Measurements from ENCODE around the gene TEX29. TPM values are rescaled to one million over a fixed set of nuclear protein-coding genes. Genes with fewer than 3 reads are reported as not detected.

Gene TEX29
- total RNA-seq, 1 experiment from 2014 or later: not detected

GRCh38 chr13:111327730-111328573 is 7.5 kb downstream of the TEX29 start:
- TF ChIP-seq CTCF (IDR thresholded peaks at IDR 0.05; ENCODE audit: insufficient read depth in 1 of 2, low read depth in 1 of 2, low read length in 1 of 2, severe bottlenecking in 1 of 2, unreplicated experiment in 1 of 2): no peak

GRCh38 chr13:111328574-111329410 is 8.3 kb downstream of the TEX29 start:
- H3K4me1 ChIP-seq: no peaks in the 10 kb centered on the region
- Mint-ChIP-seq H3K4me3 (ENCODE audit: unreplicated experiment) (no peak overlapping the region), H3K36me3 (ENCODE audit: insufficient read depth, unreplicated experiment) (no peaks in the 10 kb centered on the region), H3K9me3 (ENCODE audit: unreplicated experiment) (no peaks in the 10 kb centered on the region), H3K27ac (ENCODE audit: unreplicated experiment) (no peak overlapping the region), H3K27me3 (ENCODE audit: insufficient read depth, unreplicated experiment) (peaks cover 33% of the 10 kb centered on the region), H3K4me1 (ENCODE audit: low read depth, unreplicated experiment) (no peaks in the 10 kb centered on the region)
- POLR2A ChIA-PET: no interaction called here
- 0 out of 2 replicates have a peak, but pooled peaks cover 7% of the 10 kb centered on the region for H3K9me3 ChIP-seq
- H3K27me3 ChIP-seq (replicated peaks; ENCODE audit: control insufficient read depth, insufficient read depth, low read length): no peaks in the 10 kb centered on the region
- no peaks in the 10 kb centered on the region for H3K36me3 ChIP-seq (ENCODE audit: control insufficient read depth, insufficient read depth, low read length)
- no peak for TF ChIP-seq CTCF (IDR thresholded peaks at IDR 0.05; ENCODE audit: insufficient read depth in 1 of 2, low read depth in 1 of 2, low read length in 1 of 2, severe bottlenecking in 1 of 2, unreplicated experiment in 1 of 2)
- BruUV-seq (replicated peaks): no TSS peak
- DNase-seq: no peak
- intact Hi-C loops (cut with micrococcal nuclease; ENCODE audit: unreplicated experiment): no loop called here
- no peak overlapping the region for H3K4me3 ChIP-seq (ENCODE audit: low read depth, low read length)
- CTCF ChIA-PET: no interaction called here

More at GRCh38 chr13:111327730-111328573, 7.5 kb downstream of the TEX29 start:
- Histone ChIP-seq H3K27me3 (replicated peaks; ENCODE audit: control insufficient read depth, insufficient read depth, low read length) (no peaks in the 10 kb centered on the region), H3K4me1 (no peaks in the 10 kb centered on the region), H3K4me3 (ENCODE audit: low read depth, low read length) (no peak overlapping the region), H3K36me3 (ENCODE audit: control insufficient read depth, insufficient read depth, low read length) (no peaks in the 10 kb centered on the region), H3K9me3 (0 out of 2 replicates have a peak, but pooled peaks cover 6% of the 10 kb centered on the region)
- CTCF ChIA-PET: no interaction called here
- POLR2A ChIA-PET: no interaction called here
- Mint-ChIP-seq H3K4me3 (ENCODE audit: unreplicated experiment) (no peak overlapping the region), H3K4me1 (ENCODE audit: low read depth, unreplicated experiment) (no peaks in the 10 kb centered on the region), H3K27ac (ENCODE audit: unreplicated experiment) (no peak overlapping the region), H3K9me3 (ENCODE audit: unreplicated experiment) (no peaks in the 10 kb centered on the region), H3K36me3 (ENCODE audit: insufficient read depth, unreplicated experiment) (no peaks in the 10 kb centered on the region), H3K27me3 (ENCODE audit: insufficient read depth, unreplicated experiment) (peaks cover 28% of the 10 kb centered on the region)
- BruUV-seq (replicated peaks): no TSS peak
- no peak for DNase-seq
- intact Hi-C loops (cut with micrococcal nuclease; ENCODE audit: unreplicated experiment): no loop called here

- Histone ChIP-seq H3K9me3 (0 out of 2 replicates have a peak, but pooled peaks cover 7% of the 10 kb centered on the region), H3K4me1 (no peaks in the 10 kb centered on the region), H3K36me3 (ENCODE audit: control insufficient read depth, insufficient read depth, low read length) (no peaks in the 10 kb centered on the region), H3K27me3 (replicated peaks; ENCODE audit: control insufficient read depth, insufficient read depth, low read length) (no peaks in the 10 kb centered on the region), H3K4me3 (ENCODE audit: low read depth, low read length) (no peak overlapping the region)
- ChIA-PET POLR2A (no interaction called here), CTCF (no interaction called here)
- Mint-ChIP-seq H3K27me3 (ENCODE audit: insufficient read depth, unreplicated experiment) (peaks cover 29% of the 10 kb centered on the region), H3K27ac (ENCODE audit: unreplicated experiment) (no peak overlapping the region), H3K9me3 (ENCODE audit: unreplicated experiment) (no peaks in the 10 kb centered on the region), H3K4me3 (ENCODE audit: unreplicated experiment) (no peak overlapping the region), H3K4me1 (ENCODE audit: low read depth, unreplicated experiment) (no peaks in the 10 kb centered on the region), H3K36me3 (ENCODE audit: insufficient read depth, unreplicated experiment) (no peaks in the 10 kb centered on the region)
- no TSS peak for BruUV-seq (replicated peaks)
- no peak for TF ChIP-seq CTCF (IDR thresholded peaks at IDR 0.05; ENCODE audit: insufficient read depth in 1 of 2, low read depth in 1 of 2, low read length in 1 of 2, severe bottlenecking in 1 of 2, unreplicated experiment in 1 of 2)
- no peak for DNase-seq
- intact Hi-C loops (cut with micrococcal nuclease; ENCODE audit: unreplicated experiment): no loop called here
Observed at GRCh38 chr13:111329641-111330040, 9.2 kb downstream of the TEX29 start.
